HG02588 (cell line): ENCODE results near the gene KDM4F.
"Not testable (repeated sequence)": the region's sequence is repeated elsewhere in the genome, so short reads cannot be mapped to it uniquely, and the experiment has no call there.

Source experiments
- ATAC-seq: cut with Tn5 transposase; IDR thresholded peaks from one replicate; pipeline ENCODE4 v1.9.1; 2021; ENCODE audit warnings: mild to moderate bottlenecking, moderate library complexity; ENCODE audit not compliant: unreplicated experiment

Gene KDM4F

DNA sequence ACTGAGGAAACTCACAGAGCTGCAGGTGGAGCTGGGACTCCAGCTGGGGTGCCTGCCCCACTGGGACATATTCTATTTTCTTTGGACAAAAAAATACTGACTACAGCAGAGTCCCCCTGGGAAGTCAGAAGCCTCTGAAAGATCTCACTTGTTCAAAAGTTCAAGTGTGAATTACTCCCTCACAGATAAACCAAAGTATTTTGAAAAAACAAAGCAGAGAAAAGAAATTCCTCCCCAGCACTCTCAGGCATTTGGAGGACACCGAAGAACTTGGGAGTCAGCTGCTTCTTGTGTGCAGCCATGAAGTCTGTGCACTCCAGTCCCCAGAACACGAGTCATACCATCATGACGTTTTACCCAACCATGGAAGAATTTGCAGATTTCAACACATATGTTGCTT, at the start of gene KDM4F:
KDM4F (plus strand) TSS at position 301 of the 400 bp plus-strand sequence.
- not testable (repeated sequence) for ATAC-seq

DNA sequence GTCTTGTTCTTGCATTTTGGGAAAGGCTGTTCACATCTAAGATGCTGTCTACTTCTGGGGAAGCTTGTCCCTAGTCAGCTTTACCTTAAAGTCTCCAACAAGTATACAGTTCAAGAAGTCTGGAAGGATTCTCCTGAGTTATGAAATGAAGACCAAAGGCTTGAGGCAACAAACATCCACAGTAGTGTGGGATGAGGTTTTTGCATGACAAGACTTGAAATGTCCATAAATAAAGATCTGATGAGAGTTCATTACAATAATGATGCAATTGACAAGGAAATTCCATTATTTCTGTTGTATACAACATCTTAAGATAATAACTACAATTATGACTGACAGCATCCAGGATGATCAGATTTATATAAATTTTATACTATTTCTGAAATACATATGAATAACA, 45.5 kb upstream of the KDM4F start:
- no peak for ATAC-seq

- no peak for ATAC-seq
Observed at GRCh38 chr11:95005642-95006041, 43.6 kb upstream of the KDM4F start.

- ATAC-seq: no peak
Observed at GRCh38 chr11:95011376-95011775, 37.8 kb upstream of the KDM4F start.

DNA sequence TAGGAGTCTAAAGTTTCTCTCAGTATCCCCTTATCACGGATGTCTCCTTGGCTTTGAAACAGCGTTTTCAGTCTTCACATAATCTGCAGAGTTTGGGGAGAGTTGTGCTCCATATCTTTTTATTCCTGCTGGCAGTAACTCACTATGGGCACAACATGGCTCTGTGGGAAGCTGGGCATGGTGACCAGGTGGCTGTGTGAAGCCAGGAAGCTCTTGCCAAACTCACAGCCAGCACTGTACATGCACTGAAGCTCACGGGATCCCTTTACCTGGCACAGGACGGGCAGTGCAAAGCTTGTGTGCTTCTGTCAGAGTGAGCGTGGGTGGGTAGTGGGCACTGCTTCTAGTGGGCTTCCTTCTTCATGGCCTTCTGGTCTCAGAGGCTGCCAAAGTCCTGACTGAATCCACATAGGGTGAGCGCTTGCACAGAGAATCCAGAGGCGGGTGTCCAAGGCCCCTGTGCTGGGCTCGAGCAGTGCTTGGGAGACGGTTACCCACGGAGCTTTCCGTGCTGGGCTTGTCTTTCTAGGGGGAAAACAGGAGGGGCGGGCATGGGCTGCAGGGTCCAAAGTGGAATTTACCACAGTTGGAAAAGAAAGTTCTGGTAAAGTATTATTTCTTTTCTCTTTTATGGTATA, 34.9 kb upstream of the KDM4F start:
- no peak for ATAC-seq

DNA sequence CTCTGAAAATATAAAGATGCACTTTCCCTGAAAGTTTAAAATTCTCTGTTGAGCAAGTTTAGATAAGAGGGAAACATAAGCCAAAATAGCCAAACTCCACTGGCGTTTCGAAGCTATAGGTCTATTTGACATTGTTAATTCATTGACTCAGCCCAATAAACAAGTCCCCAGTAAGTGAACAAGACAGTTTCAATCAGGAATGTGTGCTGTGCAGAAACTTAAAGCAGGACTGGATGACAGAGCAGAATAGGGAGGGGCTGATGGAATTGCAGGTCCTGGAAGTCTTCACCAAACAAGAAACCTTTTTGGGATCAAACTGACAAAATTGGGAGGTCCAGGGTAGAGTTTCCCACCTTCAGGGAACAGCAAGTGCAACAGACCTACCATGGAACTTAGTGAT, 33.1 kb upstream of the KDM4F start:
- no peak for ATAC-seq

- ATAC-seq: not testable (repeated sequence)
Observed at GRCh38 chr11:95021468-95021867, 27.8 kb upstream of the KDM4F start.

GRCh38 chr11:95024958-95025357, 24.3 kb upstream of the KDM4F start, which contains the start of gene KDM4E:
Gene KDM4E, plus strand, starts transcription at chr11:95025258. Its CDS starts 300 bp downstream, at chr11:95025558.
- ATAC-seq: no peak

DNA sequence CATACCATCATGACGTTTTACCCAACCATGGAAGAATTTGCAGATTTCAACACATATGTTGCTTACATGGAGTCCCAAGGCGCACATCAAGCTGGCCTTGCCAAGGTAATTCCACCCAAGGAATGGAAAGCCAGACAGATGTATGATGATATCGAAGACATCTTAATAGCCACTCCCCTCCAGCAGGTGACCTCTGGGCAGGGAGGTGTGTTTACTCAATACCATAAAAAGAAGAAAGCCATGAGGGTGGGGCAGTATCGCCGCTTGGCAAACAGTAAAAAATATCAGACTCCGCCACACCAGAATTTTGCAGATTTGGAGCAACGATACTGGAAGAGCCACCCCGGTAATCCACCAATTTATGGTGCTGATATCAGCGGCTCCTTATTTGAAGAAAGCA, 23.6 kb upstream of the KDM4F start:
- ATAC-seq: not testable (repeated sequence)

DNA sequence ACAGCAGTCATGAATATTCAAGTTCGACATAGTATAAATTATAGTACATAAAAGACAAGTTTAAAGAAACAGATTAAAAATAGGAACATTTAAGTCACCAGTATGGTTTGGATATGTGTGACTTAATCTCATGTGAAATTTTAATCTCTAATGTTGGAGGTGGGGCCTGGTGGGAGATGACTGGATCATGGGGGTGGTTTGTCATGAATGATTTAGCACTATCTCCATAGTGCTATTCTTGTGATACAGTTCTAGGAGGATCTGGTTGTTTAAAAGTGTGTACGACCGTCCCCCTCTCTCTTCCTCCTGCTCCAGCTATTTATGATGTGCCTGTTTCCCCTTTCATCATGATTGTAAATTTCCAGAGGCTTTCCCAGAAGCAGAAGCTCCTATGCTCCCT, 20.9 kb upstream of the KDM4F start:
- no peak for ATAC-seq

GRCh38 chr11:95033051-95033450, 16.2 kb upstream of the KDM4F start:
- no peak for ATAC-seq

DNA sequence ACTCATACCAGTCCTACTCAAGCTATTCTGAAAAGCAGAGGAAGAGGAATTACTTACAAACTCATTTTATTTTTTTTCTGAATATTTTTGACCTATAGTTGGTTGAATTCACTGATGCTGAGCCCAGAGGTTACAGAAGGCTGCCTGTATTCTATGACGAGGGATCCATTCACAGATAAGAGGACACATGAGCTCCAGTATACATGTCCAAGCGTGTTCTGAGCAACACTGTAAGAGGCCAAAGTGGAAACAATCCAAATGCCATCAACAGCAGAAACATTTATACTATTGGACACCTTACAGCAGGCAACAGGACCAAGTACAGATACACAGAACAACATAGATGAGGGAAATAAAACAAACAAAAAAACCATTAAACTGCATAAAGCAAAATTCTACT, 13.9 kb upstream of the KDM4F start:
- ATAC-seq: no peak

DNA sequence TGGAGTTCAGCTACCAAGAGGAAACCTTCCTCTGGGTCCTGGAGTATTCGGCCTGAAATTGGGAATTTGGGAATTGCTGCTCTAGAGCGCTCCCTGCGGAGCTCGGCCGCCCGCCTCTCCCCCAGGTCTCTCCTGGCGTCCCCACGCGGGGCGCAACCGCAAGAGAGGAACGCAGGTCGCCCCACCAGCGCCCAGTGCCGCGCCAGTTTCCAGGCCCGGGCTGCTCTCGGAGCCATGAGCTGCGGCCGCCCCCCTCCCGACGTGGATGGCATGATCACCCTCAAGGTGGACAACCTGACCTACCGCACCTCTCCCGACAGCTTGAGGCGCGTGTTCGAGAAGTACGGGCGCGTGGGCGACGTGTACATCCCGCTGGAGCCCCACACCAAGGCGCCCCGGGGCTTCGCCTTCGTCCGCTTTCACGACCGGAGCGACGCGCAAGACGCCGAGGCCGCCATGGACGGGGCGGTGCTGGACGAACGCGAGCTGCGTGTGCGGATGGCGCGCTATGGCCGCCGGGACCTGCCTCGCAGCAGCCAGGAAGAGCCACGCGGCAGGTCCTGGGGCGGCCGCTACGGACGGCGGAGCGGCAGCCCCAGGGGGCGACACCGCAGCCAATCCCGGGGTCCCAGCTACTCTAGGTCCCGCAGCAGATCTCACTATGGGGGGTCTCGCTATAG, 11.7 kb upstream of the KDM4F start:
- not testable (repeated sequence) for ATAC-seq

DNA sequence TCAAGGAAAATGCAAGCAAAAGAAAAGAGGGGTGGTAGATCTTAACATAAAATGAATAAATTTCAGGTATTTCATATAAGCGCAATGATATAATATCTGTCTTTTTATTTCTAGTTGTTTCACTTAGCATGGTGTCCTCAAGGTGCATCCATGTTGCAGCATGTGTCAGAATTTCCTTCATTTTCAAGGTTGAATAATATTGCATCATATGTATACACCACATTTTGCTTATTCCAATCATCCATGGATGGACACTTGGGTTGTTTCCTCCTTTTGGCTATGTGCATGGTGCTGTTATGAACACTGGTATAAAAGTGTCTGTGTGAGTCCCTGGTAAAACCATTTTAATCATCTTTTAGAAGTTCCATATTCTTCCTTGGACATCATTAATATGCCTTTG, 7.0 kb upstream of the KDM4F start:
- ATAC-seq: no peak

DNA sequence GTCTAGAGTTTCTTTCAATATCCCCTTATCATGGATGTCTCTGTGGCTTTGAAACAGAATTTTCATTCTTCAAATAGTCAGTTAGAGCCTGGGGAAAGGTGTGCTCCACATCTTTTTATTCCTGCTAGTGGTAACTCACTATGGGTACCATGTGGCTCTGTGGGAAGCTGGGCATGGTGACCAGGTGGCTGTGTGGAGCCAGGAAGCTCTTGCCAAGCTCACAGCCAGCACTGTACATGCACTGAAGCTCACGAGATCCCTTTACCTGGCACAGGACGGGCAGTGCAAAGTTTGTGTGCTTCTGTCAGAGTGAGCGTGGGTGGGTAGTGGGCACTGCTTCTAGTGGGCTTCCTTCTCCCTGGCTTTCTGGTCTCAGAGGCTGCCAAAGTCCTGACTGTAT, 6.3 kb upstream of the KDM4F start:
- no peak for ATAC-seq

GRCh38 chr11:95044010-95044409, 5.2 kb upstream of the KDM4F start:
- no peak for ATAC-seq

DNA sequence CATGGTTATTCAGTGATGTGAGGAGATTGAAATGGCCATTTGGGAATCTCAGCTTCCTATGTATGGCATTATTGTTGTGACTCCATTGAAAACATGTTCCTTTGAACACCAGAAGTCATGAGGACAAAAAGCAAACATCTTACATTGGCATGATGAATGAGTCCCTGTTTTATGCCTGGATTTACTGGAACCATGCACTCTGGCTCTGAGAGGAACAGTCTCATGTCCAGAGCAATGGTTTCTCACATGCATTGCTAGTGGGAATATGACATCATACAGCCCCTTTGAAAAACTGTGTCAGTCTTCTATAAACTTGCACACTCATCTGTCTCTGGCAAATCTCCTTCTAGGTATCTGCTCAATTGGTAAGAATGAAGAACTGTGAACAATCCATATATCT, 3.4 kb upstream of the KDM4F start:
- ATAC-seq: no peak

- no peak for ATAC-seq
Observed at GRCh38 chr11:95050595-95051202, 1.5 kb downstream of the KDM4F start.

GRCh38 chr11:95054356-95054755, 5.1 kb downstream of the KDM4F start:
- ATAC-seq: no peak

DNA sequence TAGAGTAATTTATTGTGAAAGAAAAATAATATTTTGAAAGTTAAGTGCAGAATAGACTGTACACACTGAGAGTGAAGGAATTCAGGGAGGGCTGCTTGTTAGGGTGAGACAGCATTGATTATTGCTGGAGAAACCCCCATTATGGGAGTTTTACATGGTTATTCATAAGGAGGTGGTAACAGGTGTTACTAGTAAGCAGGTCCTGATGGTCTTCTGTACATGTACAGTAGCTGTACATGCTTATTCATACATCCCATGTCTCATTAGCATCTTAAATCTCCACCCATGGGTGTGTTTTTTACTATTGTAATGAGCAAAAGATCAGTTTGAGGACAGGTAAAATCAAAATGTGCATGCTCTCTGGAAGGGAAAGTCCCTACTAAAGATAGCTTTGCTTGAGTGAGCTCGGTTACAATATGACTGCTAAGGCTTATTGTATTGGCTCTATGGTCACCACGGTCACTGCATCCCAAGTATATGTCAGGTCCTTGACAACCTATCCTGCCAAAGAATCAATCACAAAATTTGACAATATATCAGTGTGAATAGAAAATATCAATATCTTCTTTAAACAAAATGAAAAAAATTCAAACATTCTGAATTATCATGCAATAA, 6.2 kb downstream of the KDM4F start:
- ATAC-seq: peak; percentile 89

- no peak for ATAC-seq
Observed at GRCh38 chr11:95057959-95058358, 8.7 kb downstream of the KDM4F start.

DNA sequence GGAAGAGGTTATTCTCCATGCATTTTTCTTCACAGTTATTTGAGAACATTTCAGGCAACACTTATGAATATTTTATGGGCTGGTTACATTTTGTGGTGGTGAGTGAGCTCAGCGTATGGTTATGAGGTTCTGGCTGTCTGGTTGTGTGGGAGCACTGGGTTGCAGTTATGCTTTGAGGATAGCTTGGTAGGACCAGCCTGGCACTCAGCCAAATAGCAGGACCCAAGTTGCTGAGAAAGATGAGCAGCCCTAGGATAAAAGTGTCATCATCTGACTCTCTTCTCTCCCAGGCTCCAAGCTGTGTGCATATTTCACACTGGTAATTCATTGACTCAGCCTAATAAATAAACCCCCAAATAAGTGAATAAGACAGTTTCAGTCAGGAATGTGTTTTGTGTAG, 9.4 kb downstream of the KDM4F start:
- ATAC-seq: no peak
